HCT116 (cell line): ENCODE data around the gene RAB40C. TPM values are rescaled to one million over a fixed set of nuclear protein-coding genes. Genes with fewer than 3 reads are reported as not detected.
A peak's percentile ranks its signal among the peaks of the same experiment; 100 is the strongest.

ENCODE experiments used
- ATAC-seq: fragments of 200-7000 bp; cut with Tn5 transposase; 2 replicates; pipeline ENCODE4 v1.9.1; 2020; ENCODE audit warnings: mild to moderate bottlenecking, moderate library complexity
- BruUV-seq: library from RNA; stranded (reverse); fragments of 400-500 nt; replicated peaks from 2 replicates; lab custom pipeline; 2021; lab: Mats Ljungman, UMichigan
- CTCF ChIA-PET: fragments of 300-600 bp; sonication (Branson Sonifier 250); formaldehyde crosslinking; loops from one replicate; lab custom pipeline; 2021; ENCODE audit warnings: antibody characterized with exemption; lab: Charles Lee
- POLR2A ChIA-PET: fragments of 300-600, 350-600 bp; sonication (Branson Sonifier 250); formaldehyde crosslinking; loops from one replicate; lab custom pipeline; 2021; ENCODE audit warnings: antibody characterized with exemption; lab: Charles Lee
- RAD21 ChIA-PET, 2 experiments: fragments of 300-600 bp; sonication (Branson Sonifier 250); formaldehyde crosslinking; loops; one replicate each; lab custom pipeline; 2023; ENCODE audit warnings: low total read pairs in 2 of 2; ENCODE audit not compliant: uncharacterized antibody in 2 of 2, unreplicated experiment in 2 of 2, low non-redundant PET in 1 of 2; lab: Charles Lee
- DNase-seq: peaks from one replicate; pipeline ENCODE4 v3.0.0-alpha.2; 2010; ENCODE audit warnings: low read depth, low spot score
- H2AFZ ChIP-seq: fragments of 200-600 bp; shearing (Covaris generic), sonication (generic); 2 replicates; pipeline ENCODE4 v1.6.1; 2017; ENCODE audit warnings: low read depth, mixed run types, mixed read lengths, antibody characterized with exemption, low read length; ENCODE audit not compliant: poor library complexity, severe bottlenecking
- H3K27ac ChIP-seq: 2 replicates; pipeline ENCODE4 v1.5.1; 2012; ENCODE audit warnings: low read depth, low read length
- H3K27me3 ChIP-seq: fragments of 200-600 bp; sonication (generic); 2 replicates; pipeline ENCODE4 v1.6.1; 2016; ENCODE audit warnings: mixed run types, low read length, mixed read lengths; ENCODE audit not compliant: insufficient read depth
- H3K36me3 ChIP-seq, 2 experiments: fragments of 200-500 bp in 1 of 2; fragments of 200-600 bp in 1 of 2; sonication (Bioruptor generic) in 1 of 2; sonication (generic) in 1 of 2; 2 replicates each; pipeline versions ENCODE4 v1.5.1 to v1.6.1; 2014 to 2016; ENCODE audit warnings: low read length in 2 of 2, inconsistent platforms in 1 of 2, mixed read lengths in 1 of 2, mixed run types in 1 of 2; ENCODE audit not compliant: insufficient read depth in 2 of 2, control insufficient read depth in 1 of 2
- H3K4me1 ChIP-seq, 2 experiments: fragments of 200-600 bp in 1 of 2; sonication (generic) in 1 of 2; 2 replicates each; pipeline versions ENCODE4 v1.5.1 to v1.6.1; 2012 to 2017; ENCODE audit warnings: low read length in 2 of 2, inconsistent platforms in 1 of 2, mild to moderate bottlenecking in 1 of 2, mixed read lengths in 1 of 2, mixed run types in 1 of 2, moderate library complexity in 1 of 2; ENCODE audit not compliant: insufficient read depth in 2 of 2, control insufficient read depth in 1 of 2
- H3K4me2 ChIP-seq: fragments of 200-600 bp; sonication (generic); 2 replicates; pipeline ENCODE4 v1.6.1; 2017; ENCODE audit warnings: mixed run types, low read length, mixed read lengths
- H3K4me3 ChIP-seq, 2 experiments: fragments of 200-600 bp in 1 of 2; sonication (generic) in 1 of 2; replicated peaks in 1 of 2; 2 replicates each; pipeline ENCODE4 v1.5.1; 2011 to 2016; ENCODE audit warnings: low read length in 2 of 2, control low read depth in 1 of 2, low read depth in 1 of 2, mild to moderate bottlenecking in 1 of 2, mixed read lengths in 1 of 2, mixed run types in 1 of 2
- H3K79me2 ChIP-seq: fragments of 200-600 bp; sonication (generic); 2 replicates; pipeline ENCODE4 v1.6.1; 2017; ENCODE audit warnings: mild to moderate bottlenecking, mixed run types, low read length, moderate library complexity, mixed read lengths; ENCODE audit not compliant: insufficient read depth
- H3K9ac ChIP-seq: fragments of 200-600 bp; sonication (generic); 2 replicates; pipeline ENCODE4 v1.6.1; 2016; ENCODE audit warnings: low read length, mixed read lengths
- H3K9me2 ChIP-seq: fragments of 200-600 bp; sonication (generic), shearing (Covaris generic); 2 replicates; pipeline ENCODE4 v1.6.1; 2017; ENCODE audit warnings: mixed run types, mild to moderate bottlenecking, moderate library complexity; ENCODE audit not compliant: insufficient read depth
- H3K9me3 ChIP-seq, 2 experiments: fragments of 200-500 bp in 1 of 2; fragments of 200-600 bp in 1 of 2; sonication (Bioruptor generic) in 1 of 2; sonication (generic) in 1 of 2; 2 replicates each; pipeline ENCODE4 v1.6.1; 2014 to 2017; ENCODE audit warnings: low read length in 2 of 2, mixed read lengths in 2 of 2, inconsistent platforms in 1 of 2, low read depth in 1 of 2, mild to moderate bottlenecking in 1 of 2, mixed run types in 1 of 2, moderate library complexity in 1 of 2; ENCODE audit not compliant: control insufficient read depth in 1 of 2, insufficient read depth in 1 of 2
- H4K20me1 ChIP-seq: fragments of 200-600 bp; sonication (generic), shearing (Covaris generic); 2 replicates; pipeline ENCODE4 v1.6.1; 2017; ENCODE audit warnings: mixed run types, mild to moderate bottlenecking, moderate library complexity; ENCODE audit not compliant: insufficient read depth
- CBX3 ChIP-seq: IDR thresholded peaks from 2 replicates; pipeline ENCODE4 v1.6.1; 2012; ENCODE audit warnings: low read depth
- EGR1 ChIP-seq: IDR thresholded peaks from 2 replicates; pipeline ENCODE4 v1.6.1; 2012; ENCODE audit warnings: low read depth
- EZH2 ChIP-seq: fragments of 200-600 bp; sonication (generic); IDR thresholded peaks from 2 replicates; pipeline ENCODE4 v1.6.1; 2017; ENCODE audit warnings: antibody characterized with exemption, mixed run types
- EZH2phosphoT487 ChIP-seq: fragments of 200-600 bp; IDR thresholded peaks from 2 replicates; pipeline ENCODE4 v1.6.1; 2018; ENCODE audit warnings: antibody characterized with exemption, borderline replicate concordance
- FOSL1 ChIP-seq: IDR thresholded peaks from 2 replicates; pipeline ENCODE4 v1.6.1; 2012; ENCODE audit warnings: low read depth
- MAX ChIP-seq: IDR thresholded peaks from 2 replicates; pipeline ENCODE4 v1.6.1; 2012
- POLR2A ChIP-seq: IDR thresholded peaks from 2 replicates; pipeline ENCODE4 v1.7.0; 2011; ENCODE audit warnings: borderline replicate concordance; ENCODE audit not compliant: insufficient read depth, insufficient read length; ENCODE audit errors: extremely low read depth
- POLR2AphosphoS5 ChIP-seq: IDR thresholded peaks from 2 replicates; pipeline ENCODE4 v1.6.1; 2011; ENCODE audit warnings: mild to moderate bottlenecking, low read depth, low read length, moderate library complexity
- REST ChIP-seq: IDR thresholded peaks from 2 replicates; pipeline ENCODE4 v1.6.1; 2012; ENCODE audit warnings: low read depth
- SIN3A ChIP-seq: IDR thresholded peaks from 2 replicates; pipeline ENCODE4 v1.6.1; 2012; ENCODE audit warnings: low read depth
- SP1 ChIP-seq: IDR thresholded peaks from 2 replicates; pipeline ENCODE4 v1.6.1; 2012; ENCODE audit warnings: low read depth
- TCF7L2 ChIP-seq: IDR thresholded peaks from 2 replicates; pipeline ENCODE4 v1.7.0; 2011; ENCODE audit warnings: borderline replicate concordance, inconsistent platforms; ENCODE audit not compliant: insufficient read depth, insufficient read length; ENCODE audit errors: extremely low read depth
- ZFX ChIP-seq: fragments of 450-650 bp; IDR thresholded peaks from 2 replicates; pipeline ENCODE4 v1.6.1; 2017
- ZNF274 ChIP-seq: fragments of 200-500 bp; sonication (Bioruptor generic); IDR thresholded peaks from 2 replicates; pipeline ENCODE4 v1.6.1; 2014; ENCODE audit warnings: mild to moderate bottlenecking, low read depth, low read length, inconsistent platforms
- intact Hi-C: fragments of 100-400 bp; cut with micrococcal nuclease; formaldehyde crosslinking; loops from 2 replicates; pipeline ENCODE4 v1.10.0; 2022
- total RNA-seq: library from RNA; stranded (reverse); gene quantifications from one replicate; pipeline ENCODE4 v1.2.1, GENCODE V29; 2021; ENCODE audit not compliant: unreplicated experiment

The RAB40C gene
- total RNA-seq, 1 experiment from 2014 or later = 14.1 TPM

GRCh38 chr16:637081-638018, 47.5 kb downstream of the RAB40C start:
- H3K9me3 ChIP-seq = no peaks in the 10 kb centered on the region
- peak overlapping the region; percentile 61 to 67 for H3K4me3 ChIP-seq
- H3K9ac ChIP-seq = peak overlapping the region; percentile 81
- no TSS peak for BruUV-seq
- no peaks in the 10 kb centered on the region for H3K27me3 ChIP-seq
- peaks cover 0 to 14% of the 10 kb centered on the region in 2 experiments; a peak in 2 of 4 replicates for H3K4me1 ChIP-seq
- peak overlapping the region; percentile 76 for H3K4me2 ChIP-seq
- CTCF ChIA-PET = no interaction called here
- no peak for DNase-seq
- no peak overlapping the region for H2AFZ ChIP-seq
- intact Hi-C loops = no loop called here
- TF ChIP-seq EZH2phosphoT487 (no peak), SP1 (no peak), SIN3A (no peak), CBX3 (no peak), ZFX (no peak), POLR2AphosphoS5 (no peak), TCF7L2 (no peak), MAX (no peak), POLR2A (no peak), ZNF274 (no peak), EGR1 (no peak), EZH2 (no peak), FOSL1 (no peak), REST (no peak)
- TF ChIP-seq, all 23 proteins: peak for 0
- Histone ChIP-seq H3K27ac (peak overlapping the region; percentile 72), H3K79me2 (peaks cover 15% of the 10 kb centered on the region; the same call in 1 of the 2 replicates), H3K36me3 (no peaks in the 10 kb centered on the region), H3K9me2 (no peaks in the 10 kb centered on the region), H4K20me1 (no peaks in the 10 kb centered on the region)
- RAD21 ChIA-PET = no interaction called here
- ATAC-seq = peak; percentile 50
- POLR2A ChIA-PET = interaction anchor here (1.1 kb wide), 1 partner anchor 236 kb away, joined by 3 read pairs; the partner anchor contains the start of gene DECR2
